ENCODE data around the gene GPX3.

The GPX3 gene

DNA sequence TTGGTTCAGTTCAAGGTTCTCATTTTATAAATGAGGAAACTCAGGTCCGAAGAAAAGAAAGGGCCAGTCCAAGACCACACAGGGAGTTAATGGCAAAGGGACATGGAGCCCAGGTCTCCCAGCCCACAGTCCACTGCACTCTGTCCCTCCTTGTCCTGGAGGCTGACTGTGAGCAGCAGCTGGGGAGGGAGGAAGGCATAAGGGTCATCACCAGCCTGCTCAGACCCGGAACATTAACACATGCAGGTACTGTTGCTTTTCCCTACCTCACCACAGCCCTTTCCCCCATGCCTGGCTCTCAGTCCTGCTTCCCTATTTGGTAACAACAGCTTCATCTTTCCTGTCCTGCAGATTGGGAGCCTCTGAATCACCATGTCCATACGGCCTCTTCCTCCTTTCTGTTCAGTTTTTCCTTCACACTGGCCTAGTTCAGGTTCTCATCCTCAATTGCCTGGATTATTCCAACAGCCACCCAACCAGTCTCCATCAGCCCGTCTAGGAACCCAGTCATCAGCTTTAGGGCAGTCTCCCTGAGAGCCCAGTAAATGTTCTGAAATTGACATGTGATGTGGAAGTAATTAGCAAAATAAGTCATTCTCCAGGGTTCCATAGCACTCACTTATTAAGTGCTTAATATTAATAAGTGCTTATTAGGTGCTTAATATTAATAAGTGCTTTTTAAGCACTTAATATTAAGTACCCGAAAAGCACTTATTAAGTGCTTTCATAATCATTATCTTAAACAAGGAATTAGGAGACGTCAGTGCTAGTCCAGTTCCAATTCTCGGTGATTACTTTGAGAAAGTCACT, 4.3 kb downstream of the GPX3 start:
- Histone ChIP-seq H3K27ac (ENCODE audit: low read depth, low read length) (no peak overlapping the region), H3K4me1 (ENCODE audit: control insufficient read depth, insufficient read depth, low read length) (0 out of 2 replicates have a peak, but pooled peaks cover 2% of the 10 kb centered on the region), H3K9me3 (ENCODE audit: control insufficient read depth, insufficient read depth, low read depth, low read length) (no peaks in the 10 kb centered on the region), H3K9ac (ENCODE audit: low read length) (no peak overlapping the region), H3K27me3 (ENCODE audit: control insufficient read depth, insufficient read depth, low read length) (peaks cover 19% of the 10 kb centered on the region), H3K36me3 (ENCODE audit: control insufficient read depth, insufficient read depth, low read length) (peaks cover 24% of the 10 kb centered on the region), H3K4me3 (ENCODE audit: low read depth, low read length) (no peak overlapping the region)

- Histone ChIP-seq H3K4me3 (ENCODE audit: low read depth, low read length) (no peak overlapping the region), H3K4me1 (ENCODE audit: control insufficient read depth, insufficient read depth, low read length) (0 out of 2 replicates have a peak, but pooled peaks cover 2% of the 10 kb centered on the region), H3K9me3 (ENCODE audit: control insufficient read depth, insufficient read depth, low read depth, low read length) (no peaks in the 10 kb centered on the region), H3K27me3 (ENCODE audit: control insufficient read depth, insufficient read depth, low read length) (peaks cover 19% of the 10 kb centered on the region), H3K9ac (ENCODE audit: low read length) (no peak overlapping the region), H3K27ac (ENCODE audit: low read depth, low read length) (no peak overlapping the region), H3K36me3 (ENCODE audit: control insufficient read depth, insufficient read depth, low read length) (peaks cover 28% of the 10 kb centered on the region)
These were observed 4.8 kb downstream of the GPX3 start for GRCh38 chr5:151025250-151025606.

GRCh38 chr5:151026088-151026487, 5.7 kb downstream of the GPX3 start:
- Histone ChIP-seq H3K4me3 (ENCODE audit: low read depth, low read length) (no peak overlapping the region), H3K9me3 (ENCODE audit: control insufficient read depth, insufficient read depth, low read depth, low read length) (no peaks in the 10 kb centered on the region), H3K27me3 (ENCODE audit: control insufficient read depth, insufficient read depth, low read length) (peaks cover 15% of the 10 kb centered on the region), H3K36me3 (ENCODE audit: control insufficient read depth, insufficient read depth, low read length) (peaks cover 33% of the 10 kb centered on the region), H3K4me1 (ENCODE audit: control insufficient read depth, insufficient read depth, low read length) (0 out of 2 replicates have a peak, but pooled peaks cover 1% of the 10 kb centered on the region), H3K27ac (ENCODE audit: low read depth, low read length) (no peak overlapping the region), H3K9ac (ENCODE audit: low read length) (no peak overlapping the region)

- Histone ChIP-seq H3K27me3 (ENCODE audit: control insufficient read depth, insufficient read depth, low read length) (peaks cover 9% of the 10 kb centered on the region; the same call in 1 of the 2 replicates), H3K36me3 (ENCODE audit: control insufficient read depth, insufficient read depth, low read length) (peaks cover 36% of the 10 kb centered on the region), H3K9me3 (ENCODE audit: control insufficient read depth, insufficient read depth, low read depth, low read length) (no peaks in the 10 kb centered on the region), H3K4me1 (ENCODE audit: control insufficient read depth, insufficient read depth, low read length) (no peaks in the 10 kb centered on the region), H3K9ac (ENCODE audit: low read length) (no peak overlapping the region), H3K4me3 (ENCODE audit: low read depth, low read length) (no peak overlapping the region), H3K27ac (ENCODE audit: low read depth, low read length) (no peak overlapping the region)
These were observed 6.3 kb downstream of the GPX3 start for GRCh38 chr5:151026679-151027078.

- Histone ChIP-seq H3K9ac (ENCODE audit: low read length) (no peak overlapping the region), H3K4me3 (ENCODE audit: low read depth, low read length) (no peak overlapping the region), H3K27ac (ENCODE audit: low read depth, low read length) (no peak overlapping the region), H3K27me3 (ENCODE audit: control insufficient read depth, insufficient read depth, low read length) (no peaks in the 10 kb centered on the region), H3K36me3 (ENCODE audit: control insufficient read depth, insufficient read depth, low read length) (peaks cover 39% of the 10 kb centered on the region), H3K9me3 (ENCODE audit: control insufficient read depth, insufficient read depth, low read depth, low read length) (no peaks in the 10 kb centered on the region), H3K4me1 (ENCODE audit: control insufficient read depth, insufficient read depth, low read length) (no peaks in the 10 kb centered on the region)
These were observed 7.6 kb downstream of the GPX3 start for GRCh38 chr5:151027961-151028479.

DNA sequence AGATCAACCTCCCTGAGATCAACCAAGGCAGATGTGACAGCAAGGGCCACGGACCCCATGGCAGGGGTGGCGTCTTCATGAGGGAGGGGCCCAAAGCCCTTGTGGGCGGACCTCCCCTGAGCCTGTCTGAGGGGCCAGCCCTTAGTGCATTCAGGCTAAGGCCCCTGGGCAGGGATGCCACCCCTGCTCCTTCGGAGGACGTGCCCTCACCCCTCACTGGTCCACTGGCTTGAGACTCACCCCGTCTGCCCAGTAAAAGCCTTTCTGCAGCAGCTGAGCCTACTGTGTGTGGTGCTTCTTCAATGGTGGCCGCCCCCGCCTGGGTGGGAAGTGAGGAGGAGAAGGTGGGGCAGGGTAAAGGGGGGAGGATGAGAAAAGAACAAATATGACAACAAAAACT, 8.3 kb downstream of the GPX3 start:
- no peaks in the 10 kb centered on the region for H3K27me3 ChIP-seq (ENCODE audit: control insufficient read depth, insufficient read depth, low read length)
- H3K27ac ChIP-seq (ENCODE audit: low read depth, low read length): no peak overlapping the region
- no peak overlapping the region for H3K9ac ChIP-seq (ENCODE audit: low read length)
- peaks cover 42% of the 10 kb centered on the region for H3K36me3 ChIP-seq (ENCODE audit: control insufficient read depth, insufficient read depth, low read length)
- no peak overlapping the region for H3K4me3 ChIP-seq (ENCODE audit: low read depth, low read length)
- H3K9me3 ChIP-seq (ENCODE audit: control insufficient read depth, insufficient read depth, low read depth, low read length): no peaks in the 10 kb centered on the region
- no peaks in the 10 kb centered on the region for H3K4me1 ChIP-seq (ENCODE audit: control insufficient read depth, insufficient read depth, low read length)

GRCh38 chr5:151029179-151030055, 9.0 kb downstream of the GPX3 start:
- H3K4me1 ChIP-seq (ENCODE audit: control insufficient read depth, insufficient read depth, low read length): no peaks in the 10 kb centered on the region
- no peaks in the 10 kb centered on the region for H3K27me3 ChIP-seq (ENCODE audit: control insufficient read depth, insufficient read depth, low read length)
- peaks cover 49% of the 10 kb centered on the region for H3K36me3 ChIP-seq (ENCODE audit: control insufficient read depth, insufficient read depth, low read length)
- no peak overlapping the region for H3K4me3 ChIP-seq (ENCODE audit: low read depth, low read length)
- H3K27ac ChIP-seq (ENCODE audit: low read depth, low read length): no peak overlapping the region
- no peak overlapping the region for H3K9ac ChIP-seq (ENCODE audit: low read length)
- H3K9me3 ChIP-seq (ENCODE audit: control insufficient read depth, insufficient read depth, low read depth, low read length): no peaks in the 10 kb centered on the region

GRCh38 chr5:151030056-151030336, 9.6 kb downstream of the GPX3 start:
- no peaks in the 10 kb centered on the region for H3K27me3 ChIP-seq (ENCODE audit: control insufficient read depth, insufficient read depth, low read length)
- no peak overlapping the region for H3K4me3 ChIP-seq (ENCODE audit: low read depth, low read length)
- H3K4me1 ChIP-seq (ENCODE audit: control insufficient read depth, insufficient read depth, low read length): no peaks in the 10 kb centered on the region
- no peak overlapping the region for H3K9ac ChIP-seq (ENCODE audit: low read length)
- H3K9me3 ChIP-seq (ENCODE audit: control insufficient read depth, insufficient read depth, low read depth, low read length): no peaks in the 10 kb centered on the region
- peaks cover 55% of the 10 kb centered on the region for H3K36me3 ChIP-seq (ENCODE audit: control insufficient read depth, insufficient read depth, low read length)
- H3K27ac ChIP-seq (ENCODE audit: low read depth, low read length): no peak overlapping the region

DNA sequence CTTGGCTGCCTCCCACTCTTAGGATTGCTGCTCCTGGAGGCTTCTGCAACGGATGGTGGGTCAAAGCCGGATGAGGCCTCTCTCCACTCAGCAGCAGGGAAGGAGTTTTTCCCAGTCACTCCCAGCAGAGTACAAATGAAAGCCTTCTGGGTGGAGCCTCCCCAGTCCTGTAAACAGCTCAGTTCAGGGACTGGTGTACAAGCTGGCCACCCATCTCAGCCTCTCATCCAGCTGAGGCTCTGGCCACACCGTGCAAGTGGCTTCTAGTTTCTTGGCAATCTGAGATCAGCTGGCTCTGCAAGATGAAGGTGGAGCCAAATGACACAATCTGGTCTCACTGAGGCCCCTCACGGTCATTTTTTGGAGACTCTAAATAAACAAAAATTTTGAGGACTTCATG, 10.0 kb downstream of the GPX3 start:
- no peak overlapping the region for H3K27ac ChIP-seq (ENCODE audit: low read depth, low read length)
- H3K9me3 ChIP-seq (ENCODE audit: control insufficient read depth, insufficient read depth, low read depth, low read length): no peaks in the 10 kb centered on the region
- no peak overlapping the region for H3K9ac ChIP-seq (ENCODE audit: low read length)
- peaks cover 58% of the 10 kb centered on the region for H3K36me3 ChIP-seq (ENCODE audit: control insufficient read depth, insufficient read depth, low read length)
- H3K4me1 ChIP-seq (ENCODE audit: control insufficient read depth, insufficient read depth, low read length): no peaks in the 10 kb centered on the region
- H3K4me3 ChIP-seq (ENCODE audit: low read depth, low read length): no peak overlapping the region
- no peaks in the 10 kb centered on the region for H3K27me3 ChIP-seq (ENCODE audit: control insufficient read depth, insufficient read depth, low read length)

DNA sequence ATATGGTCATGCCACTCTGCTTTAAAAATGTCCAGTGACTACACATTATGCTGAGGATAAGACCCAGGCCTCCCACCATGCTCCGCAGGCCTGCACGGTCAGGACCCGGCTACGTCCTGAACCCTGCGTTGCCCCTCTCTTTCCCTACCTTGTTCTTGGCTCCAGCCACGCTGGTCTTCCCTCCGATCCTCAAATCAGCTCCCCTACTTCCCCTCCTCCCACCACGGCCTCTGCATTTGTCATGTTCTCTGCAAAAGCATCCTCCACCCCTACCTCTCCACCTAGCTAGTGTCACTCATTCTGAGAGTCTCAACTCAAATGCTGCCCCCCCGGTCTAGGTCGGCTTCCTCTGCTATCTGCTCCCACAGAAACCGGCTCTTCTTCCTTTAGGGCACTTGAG, 11.2 kb downstream of the GPX3 start:
- Histone ChIP-seq H3K4me3 (ENCODE audit: low read depth, low read length) (no peak overlapping the region), H3K27ac (ENCODE audit: low read depth, low read length) (no peak overlapping the region), H3K36me3 (ENCODE audit: control insufficient read depth, insufficient read depth, low read length) (peaks cover 65% of the 10 kb centered on the region), H3K27me3 (ENCODE audit: control insufficient read depth, insufficient read depth, low read length) (no peaks in the 10 kb centered on the region), H3K9me3 (ENCODE audit: control insufficient read depth, insufficient read depth, low read depth, low read length) (no peaks in the 10 kb centered on the region), H3K4me1 (ENCODE audit: control insufficient read depth, insufficient read depth, low read length) (no peaks in the 10 kb centered on the region), H3K9ac (ENCODE audit: low read length) (no peak overlapping the region)
